Fibroblast of lung (primary cell): ENCODE data around the gene OSBPL6. TPM values are rescaled to one million over a fixed set of nuclear protein-coding genes. Genes with fewer than 3 reads are reported as not detected.

Experiments used
- DNase-seq, 2 donors: peaks; one replicate each; pipeline versions ENCODE4 v3.0.0 to v3.0.0-alpha.2; 2010; ENCODE audit warnings: low read depth in 2 of 2
- H2AFZ ChIP-seq: 2 replicates; pipeline ENCODE4 v1.5.1; 2012; ENCODE audit warnings: low read length, control low read depth, inconsistent platforms
- H3K27ac ChIP-seq: 2 replicates; pipeline ENCODE4 v1.5.1; 2011; ENCODE audit warnings: low read length, control low read depth; ENCODE audit not compliant: insufficient read depth
- H3K27me3 ChIP-seq: 2 replicates; pipeline ENCODE4 v1.5.1; 2011; ENCODE audit warnings: mild to moderate bottlenecking, low read length; ENCODE audit not compliant: control insufficient read depth, insufficient read depth
- H3K36me3 ChIP-seq: 2 replicates; pipeline ENCODE4 v1.5.1; 2011; ENCODE audit warnings: low read length; ENCODE audit not compliant: control insufficient read depth, insufficient read depth
- H3K4me1 ChIP-seq: 2 replicates; pipeline ENCODE4 v1.5.1; 2011; ENCODE audit warnings: low read length; ENCODE audit not compliant: control insufficient read depth, insufficient read depth; ENCODE audit errors: extremely low read depth
- H3K4me2 ChIP-seq: 2 replicates; pipeline ENCODE4 v1.5.1; 2011; ENCODE audit warnings: low read length, control low read depth; ENCODE audit not compliant: insufficient read depth; ENCODE audit errors: extremely low read depth
- H3K4me3 ChIP-seq, 4 experiments: fragments of 200-600 bp in 1 of 4; sonication (generic) in 1 of 4; replicated peaks in 1 of 4; 2 replicates each; pipeline ENCODE4 v1.5.1; 2011 to 2016; ENCODE audit warnings: low read length in 4 of 4, low read depth in 3 of 4, mild to moderate bottlenecking in 3 of 4, control low read depth in 2 of 4, inconsistent platforms in 1 of 4, mixed read lengths in 1 of 4; ENCODE audit not compliant: insufficient read depth in 1 of 4; ENCODE audit errors: control extremely low read depth in 1 of 4
- H3K79me2 ChIP-seq: 2 replicates; pipeline ENCODE4 v1.5.1; 2012; ENCODE audit warnings: mild to moderate bottlenecking, low read length, inconsistent platforms; ENCODE audit not compliant: control insufficient read depth, insufficient read depth
- H3K9ac ChIP-seq: 2 replicates; pipeline ENCODE4 v1.5.1; 2011; ENCODE audit warnings: mild to moderate bottlenecking, low read length, control low read depth; ENCODE audit not compliant: insufficient read depth
- H3K9me3 ChIP-seq: 2 replicates; pipeline ENCODE4 v1.5.1; 2012; ENCODE audit warnings: low read depth, low read length; ENCODE audit not compliant: control insufficient read depth, insufficient read depth
- H4K20me1 ChIP-seq: 2 replicates; pipeline ENCODE4 v1.5.1; 2011; ENCODE audit warnings: low read length; ENCODE audit not compliant: control insufficient read depth, insufficient read depth; ENCODE audit errors: extremely low read depth
- EZH2 ChIP-seq: IDR thresholded peaks from 2 replicates; pipeline ENCODE4 v1.5.1; 2012; ENCODE audit warnings: low read length, control low read depth, mild to moderate bottlenecking; ENCODE audit errors: missing control alignments
- polyA plus RNA-seq, 2 donors: library from polyadenylated mRNA; depleted of rRNA in 1 of 2; stranded (reverse) in 1 of 2; unstranded in 1 of 2; fragments of >200 nt; gene quantifications; 2 replicates each; pipeline ENCODE4 v1.2.1, GENCODE V29; 2011 to 2012; ENCODE audit warnings: missing spikeins in 1 of 2
- total RNA-seq: library from RNA; depleted of rRNA; stranded (reverse); fragments of >200 nt; gene quantifications from 2 replicates; pipeline ENCODE4 v1.2.1, GENCODE V29; 2014
- TF ChIP-seq, protein P1 (sequence below), 2 donors: IDR thresholded peaks in 1 of 2; conservative IDR thresholded peaks in 1 of 2; 1 replicate in 1 of 2; 2 replicates in 1 of 2; pipeline ENCODE4 v1.5.1; 2011 to 2012; ENCODE audit warnings: low read length in 2 of 2, control low read depth in 1 of 2, inconsistent platforms in 1 of 2, low read depth in 1 of 2, mild to moderate bottlenecking in 1 of 2

The OSBPL6 gene
- total and polyA plus RNA-seq, 2 donors (not counting 1 experiment from before 2014, with no cell fraction given) = 1.0 to 5.3 TPM

DNA sequence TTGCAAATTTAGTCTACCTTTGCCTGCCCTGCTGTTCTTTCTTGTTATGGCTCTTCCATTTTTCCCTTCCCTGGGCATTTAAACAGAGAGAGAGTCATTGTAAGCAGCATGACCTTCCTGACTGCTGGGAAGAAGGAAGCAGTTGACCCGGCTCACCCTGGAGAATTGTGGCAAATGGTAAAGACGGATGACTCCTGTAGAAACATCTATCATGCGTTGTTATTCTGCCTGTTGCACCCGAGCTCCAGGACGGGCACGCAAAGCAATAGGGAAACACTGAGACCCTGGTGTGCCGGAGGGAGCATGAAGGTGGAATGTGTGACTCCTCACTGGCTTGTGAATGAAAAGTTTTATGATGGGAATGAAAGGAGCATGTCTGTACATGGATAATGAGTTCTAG is 113.3 kb downstream of the OSBPL6 start:
- H4K20me1 ChIP-seq = peaks cover 2% of the 10 kb centered on the region
- H3K4me3 ChIP-seq = no peak overlapping the region
- no peak for TF ChIP-seq EZH2
- TF ChIP-seq, protein P1, sequence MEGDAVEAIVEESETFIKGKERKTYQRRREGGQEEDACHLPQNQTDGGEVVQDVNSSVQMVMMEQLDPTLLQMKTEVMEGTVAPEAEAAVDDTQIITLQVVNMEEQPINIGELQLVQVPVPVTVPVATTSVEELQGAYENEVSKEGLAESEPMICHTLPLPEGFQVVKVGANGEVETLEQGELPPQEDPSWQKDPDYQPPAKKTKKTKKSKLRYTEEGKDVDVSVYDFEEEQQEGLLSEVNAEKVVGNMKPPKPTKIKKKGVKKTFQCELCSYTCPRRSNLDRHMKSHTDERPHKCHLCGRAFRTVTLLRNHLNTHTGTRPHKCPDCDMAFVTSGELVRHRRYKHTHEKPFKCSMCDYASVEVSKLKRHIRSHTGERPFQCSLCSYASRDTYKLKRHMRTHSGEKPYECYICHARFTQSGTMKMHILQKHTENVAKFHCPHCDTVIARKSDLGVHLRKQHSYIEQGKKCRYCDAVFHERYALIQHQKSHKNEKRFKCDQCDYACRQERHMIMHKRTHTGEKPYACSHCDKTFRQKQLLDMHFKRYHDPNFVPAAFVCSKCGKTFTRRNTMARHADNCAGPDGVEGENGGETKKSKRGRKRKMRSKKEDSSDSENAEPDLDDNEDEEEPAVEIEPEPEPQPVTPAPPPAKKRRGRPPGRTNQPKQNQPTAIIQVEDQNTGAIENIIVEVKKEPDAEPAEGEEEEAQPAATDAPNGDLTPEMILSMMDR (conservative IDR thresholded peaks at IDR 0.05 in 1 of 2, IDR thresholded peaks at IDR 0.05 in 1 of 2; ENCODE audit: low read depth in 1 of 2, low read length in 2 of 2) = no peak
- no peaks in the 10 kb centered on the region for H3K9me3 ChIP-seq
- H3K27ac ChIP-seq = no peak overlapping the region
- no peak overlapping the region for H2AFZ ChIP-seq
- no peaks in the 10 kb centered on the region for H3K79me2 ChIP-seq
- no peaks in the 10 kb centered on the region for H3K27me3 ChIP-seq
- H3K9ac ChIP-seq = no peak overlapping the region
- no peaks in the 10 kb centered on the region for H3K4me1 ChIP-seq
- no peaks in the 10 kb centered on the region for H3K36me3 ChIP-seq
- H3K4me2 ChIP-seq = no peak overlapping the region
- DNase-seq = no peak

DNA sequence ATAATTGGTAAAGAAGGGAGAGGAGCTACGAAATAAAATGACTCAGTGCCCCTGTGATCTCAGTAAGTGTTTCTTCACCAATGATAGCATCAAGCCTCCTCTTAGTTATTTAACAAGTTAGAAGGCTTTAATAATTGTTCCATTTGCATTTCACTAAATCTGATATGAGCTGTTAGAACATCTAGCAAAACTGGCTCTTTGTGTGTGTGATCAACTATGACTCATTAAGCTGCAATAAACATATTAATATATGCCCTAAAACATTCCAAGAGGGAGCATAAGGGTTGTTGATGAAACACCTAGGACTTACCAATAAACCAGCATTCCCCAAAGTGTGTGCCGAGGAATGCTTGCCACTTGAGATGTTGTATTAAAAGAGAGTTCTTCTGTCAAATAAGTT is 115.2 kb downstream of the OSBPL6 start:
- H3K4me3 ChIP-seq = no peak overlapping the region
- no peaks in the 10 kb centered on the region for H3K9me3 ChIP-seq
- no peaks in the 10 kb centered on the region for H3K27me3 ChIP-seq
- no peaks in the 10 kb centered on the region for H3K79me2 ChIP-seq
- no peaks in the 10 kb centered on the region for H3K4me1 ChIP-seq
- H3K4me2 ChIP-seq = no peak overlapping the region
- no peak for TF ChIP-seq EZH2
- TF ChIP-seq, protein P1 (conservative IDR thresholded peaks at IDR 0.05 in 1 of 2, IDR thresholded peaks at IDR 0.05 in 1 of 2; ENCODE audit: low read depth in 1 of 2, low read length in 2 of 2) = no peak
- H3K9ac ChIP-seq = no peak overlapping the region
- DNase-seq = no peak
- H3K36me3 ChIP-seq = no peaks in the 10 kb centered on the region
- no peak overlapping the region for H2AFZ ChIP-seq
- H3K27ac ChIP-seq = no peak overlapping the region
- H4K20me1 ChIP-seq = no peaks in the 10 kb centered on the region

DNA sequence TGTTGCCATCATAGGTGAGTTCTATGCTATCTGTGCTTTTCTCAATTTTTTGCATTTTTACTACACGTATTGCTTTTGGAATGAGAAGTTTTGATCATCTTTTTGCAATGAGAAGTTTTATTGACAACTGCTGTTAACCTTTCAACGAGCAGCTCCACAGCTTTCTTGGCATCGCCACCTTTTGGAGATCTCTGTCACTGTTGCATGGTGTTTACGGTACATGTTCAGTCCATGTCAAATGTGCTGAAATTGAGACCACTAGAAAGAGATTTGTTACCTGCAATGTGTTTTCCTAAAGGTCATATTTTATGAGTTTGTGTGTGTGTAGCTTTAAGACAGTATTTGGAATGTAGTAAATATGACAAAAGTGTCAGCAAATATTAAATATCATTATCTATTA is 120.8 kb downstream of the OSBPL6 start:
- Histone ChIP-seq H4K20me1 (no peaks in the 10 kb centered on the region), H3K36me3 (no peaks in the 10 kb centered on the region), H3K79me2 (no peaks in the 10 kb centered on the region), H3K27ac (no peak overlapping the region), H3K9me3 (no peaks in the 10 kb centered on the region), H3K9ac (no peak overlapping the region), H3K27me3 (no peaks in the 10 kb centered on the region), H3K4me3 (no peak overlapping the region), H3K4me2 (no peak overlapping the region), H3K4me1 (no peaks in the 10 kb centered on the region), H2AFZ (no peak overlapping the region)
- TF ChIP-seq, protein P1 (conservative IDR thresholded peaks at IDR 0.05 in 1 of 2, IDR thresholded peaks at IDR 0.05 in 1 of 2; ENCODE audit: low read depth in 1 of 2, low read length in 2 of 2) = no peak
- no peak for TF ChIP-seq EZH2
- no peak for DNase-seq
